ENCODE data around the gene COL6A1. TPM values are rescaled to one million over a fixed set of nuclear protein-coding genes. Genes with fewer than 3 reads are reported as not detected.

Gene COL6A1
- total RNA-seq, 1 donor from 2014 or later, result 0.20 TPM

DNA sequence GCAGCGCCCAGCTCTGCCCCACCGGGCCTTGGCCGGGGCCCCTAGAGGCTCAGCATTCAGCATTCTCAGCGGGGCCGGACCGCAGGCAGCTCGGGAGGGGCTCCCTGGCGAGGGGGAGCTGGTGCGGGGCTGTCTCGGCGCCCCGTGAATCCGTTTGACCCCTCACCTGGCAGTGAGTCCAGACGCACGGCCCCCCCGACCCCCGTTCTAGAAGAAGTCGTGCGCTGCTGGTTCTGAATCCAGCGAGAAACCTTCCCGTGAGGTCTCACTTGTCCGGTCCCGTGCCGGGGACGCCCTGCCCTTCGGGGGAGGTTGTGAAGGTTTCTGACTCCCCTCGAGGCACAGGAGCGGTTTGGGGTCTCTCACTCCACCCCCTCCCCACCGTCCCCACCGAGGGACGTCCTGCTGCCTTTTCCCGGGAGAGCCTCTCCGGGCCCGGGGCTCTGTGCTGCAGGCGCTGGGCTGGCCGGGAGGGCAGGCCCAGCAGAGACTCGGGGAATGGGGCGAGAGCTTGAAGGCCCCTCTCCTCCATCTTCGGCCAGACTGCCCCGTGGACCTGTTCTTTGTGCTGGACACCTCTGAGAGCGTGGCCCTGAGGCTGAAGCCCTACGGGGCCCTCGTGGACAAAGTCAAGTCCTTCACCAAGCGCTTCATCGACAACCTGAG, 655 bp downstream of the COL6A1 start:
- intact Hi-C loops (cut with micrococcal nuclease), result loop anchor here (5.0 kb wide), 1 partner anchor 340 kb away; the partner anchor contains the start of gene PCBP3

- intact Hi-C loops (cut with micrococcal nuclease), result loop anchor here (5.0 kb wide), 1 partner anchor 341 kb away; the partner anchor contains the start of gene PCBP3
Measured at GRCh38 chr21:45982758-45983648, 1.4 kb downstream of the COL6A1 start.

GRCh38 chr21:45983649-45983965, 2.0 kb downstream of the COL6A1 start:
- intact Hi-C loops (cut with micrococcal nuclease), result loop anchor here (5.0 kb wide), 1 partner anchor 341 kb away; the partner anchor contains the start of gene PCBP3

DNA sequence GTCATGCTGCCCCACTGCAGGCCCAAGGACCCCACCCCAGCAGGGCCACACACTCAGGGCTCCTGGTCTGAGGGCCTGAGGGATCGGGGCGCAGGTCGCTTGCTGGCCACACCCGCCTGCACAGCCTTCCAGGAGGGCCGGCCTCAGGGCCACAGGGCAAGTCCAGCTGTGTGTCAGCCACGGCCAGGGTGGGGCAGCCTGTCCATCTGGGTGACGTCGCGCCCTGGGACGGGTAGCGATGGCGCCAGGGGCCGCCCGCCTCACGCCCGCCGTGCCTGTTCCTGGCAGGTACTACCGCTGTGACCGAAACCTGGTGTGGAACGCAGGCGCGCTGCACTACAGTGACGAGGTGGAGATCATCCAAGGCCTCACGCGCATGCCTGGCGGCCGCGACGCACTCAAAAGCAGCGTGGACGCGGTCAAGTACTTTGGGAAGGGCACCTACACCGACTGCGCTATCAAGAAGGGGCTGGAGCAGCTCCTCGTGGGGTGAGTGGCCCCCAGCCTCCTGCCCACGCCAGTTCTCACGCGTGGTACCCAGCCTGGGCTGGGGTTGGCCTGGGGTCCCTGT, 2.5 kb downstream of the COL6A1 start:
- intact Hi-C loops (cut with micrococcal nuclease), result loop anchor here (5.0 kb wide), 1 partner anchor 342 kb away; the partner anchor contains the start of gene PCBP3

DNA sequence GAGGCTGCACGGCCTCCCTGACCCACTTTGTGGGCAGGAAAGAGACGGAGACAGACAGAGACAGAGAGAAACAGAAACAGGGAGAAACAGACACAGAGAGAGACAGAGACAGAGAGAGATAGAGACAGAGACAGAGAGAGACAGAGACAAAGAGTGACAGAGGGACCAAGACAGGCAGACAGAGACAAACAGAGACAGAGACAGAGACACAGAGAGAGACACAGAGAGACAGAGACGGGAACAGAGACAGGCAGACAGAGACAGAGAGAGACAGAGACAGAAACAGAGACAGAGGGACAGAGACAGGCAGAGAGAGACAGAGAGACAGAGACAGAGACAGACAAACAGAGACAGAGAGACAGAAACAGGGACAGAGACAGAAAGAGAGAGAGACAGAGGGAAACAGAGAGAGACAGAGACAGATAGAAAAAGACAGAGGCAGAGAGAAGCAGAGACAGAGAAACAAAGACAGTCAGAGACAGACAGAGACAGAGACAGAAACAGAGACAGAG, 3.1 kb downstream of the COL6A1 start:
- intact Hi-C loops (cut with micrococcal nuclease), result loop anchor here (5.0 kb wide), 1 partner anchor 342 kb away; the partner anchor contains the start of gene PCBP3

DNA sequence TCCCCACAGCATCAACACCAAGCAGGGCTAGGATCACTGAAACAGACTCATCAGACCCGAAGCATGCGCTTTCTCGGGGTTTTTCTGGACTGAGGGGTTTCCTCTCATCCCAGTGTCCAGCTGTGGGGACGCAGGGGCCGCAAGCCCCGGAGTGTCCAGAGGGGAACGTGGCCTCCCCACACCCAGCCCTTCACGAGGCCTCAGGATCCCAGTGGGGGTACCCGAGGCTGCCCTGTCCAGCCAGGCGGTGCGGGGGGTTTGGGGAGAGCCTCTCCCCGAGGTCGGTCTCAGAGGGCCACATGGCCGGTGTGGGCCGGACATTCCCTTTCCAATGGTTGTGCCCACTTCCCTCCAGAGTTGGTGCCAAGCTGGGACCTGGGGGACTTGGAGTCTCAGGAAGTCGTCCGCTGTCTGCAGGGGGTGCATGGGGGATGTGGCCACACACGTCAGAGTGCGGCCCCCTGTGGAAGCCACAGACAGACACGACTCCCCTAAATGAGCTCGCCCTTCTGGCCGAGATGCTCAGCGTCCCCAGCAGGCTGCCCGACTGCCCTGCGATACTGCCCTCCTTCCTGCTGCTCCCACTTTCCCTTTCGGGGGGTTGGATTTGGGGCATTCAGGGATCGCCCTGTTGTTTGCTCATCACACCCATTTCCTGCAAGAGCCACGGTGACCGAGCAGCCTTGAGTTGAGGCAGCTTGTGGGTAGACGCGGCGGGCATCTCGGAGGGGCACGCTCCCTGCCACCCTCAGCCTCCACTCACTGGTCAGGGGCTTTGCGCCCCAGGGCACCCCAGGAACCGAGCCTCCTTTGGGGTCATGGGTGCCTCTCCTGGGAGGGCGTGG, 4.1 kb downstream of the COL6A1 start:
- intact Hi-C loops (cut with micrococcal nuclease), result no loop called here

DNA sequence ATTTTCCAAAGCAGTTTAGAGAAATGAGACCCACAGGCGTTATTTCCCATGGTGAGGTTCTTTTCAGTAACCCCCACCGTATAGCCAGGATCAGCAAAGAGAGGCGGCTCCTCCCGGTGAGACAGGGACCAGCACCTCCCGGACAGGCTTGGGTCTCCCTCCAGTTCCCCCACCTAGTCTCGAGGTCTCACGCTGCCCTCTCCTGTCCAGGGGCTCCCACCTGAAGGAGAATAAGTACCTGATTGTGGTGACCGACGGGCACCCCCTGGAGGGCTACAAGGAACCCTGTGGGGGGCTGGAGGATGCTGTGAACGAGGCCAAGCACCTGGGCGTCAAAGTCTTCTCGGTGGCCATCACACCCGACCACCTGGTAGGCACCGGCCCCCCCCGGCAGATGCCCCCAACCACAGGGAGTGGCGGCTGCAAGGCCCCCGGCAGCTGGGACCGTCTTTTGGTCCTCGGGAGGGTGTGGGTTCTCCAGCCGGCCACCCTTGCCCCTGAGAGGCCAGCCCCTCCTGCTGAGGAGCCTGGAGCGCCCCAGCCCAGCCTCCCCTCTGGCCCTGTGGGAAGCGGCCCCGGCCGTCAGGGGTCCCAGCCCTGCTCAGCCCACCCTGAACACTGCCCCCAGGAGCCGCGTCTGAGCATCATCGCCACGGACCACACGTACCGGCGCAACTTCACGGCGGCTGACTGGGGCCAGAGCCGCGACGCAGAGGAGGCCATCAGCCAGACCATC, 4.9 kb downstream of the COL6A1 start:
- intact Hi-C loops (cut with micrococcal nuclease), result no loop called here

DNA sequence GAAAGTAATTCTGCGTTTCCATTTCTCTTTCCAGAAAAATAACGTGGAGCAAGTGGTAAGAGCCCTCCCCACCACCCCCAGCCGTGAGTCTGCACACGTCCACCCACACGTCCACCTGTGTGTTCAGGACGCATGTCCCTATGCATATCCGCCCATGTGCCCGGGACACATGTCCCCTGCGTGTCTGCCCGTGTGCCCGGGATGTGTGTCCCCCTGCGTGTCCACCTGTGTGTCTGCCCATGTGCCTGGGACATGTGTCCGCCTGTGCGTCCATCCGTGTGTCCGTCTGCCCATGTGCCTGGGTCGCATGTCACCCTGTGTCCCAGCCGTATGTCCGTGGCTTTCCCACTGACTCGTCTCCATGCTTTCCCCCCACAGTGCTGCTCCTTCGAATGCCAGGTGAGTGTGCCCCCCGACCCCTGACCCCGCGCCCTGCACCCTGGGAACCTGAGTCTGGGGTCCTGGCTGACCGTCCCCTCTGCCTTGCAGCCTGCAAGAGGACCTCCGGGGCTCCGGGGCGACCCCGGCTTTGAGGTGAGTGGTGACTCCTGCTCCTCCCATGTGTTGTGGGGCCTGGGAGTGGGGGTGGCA, 5.6 kb downstream of the COL6A1 start:
- intact Hi-C loops (cut with micrococcal nuclease), result no loop called here

- intact Hi-C loops (cut with micrococcal nuclease), result no loop called here
Measured at GRCh38 chr21:45988366-45989347, 7.1 kb downstream of the COL6A1 start.

DNA sequence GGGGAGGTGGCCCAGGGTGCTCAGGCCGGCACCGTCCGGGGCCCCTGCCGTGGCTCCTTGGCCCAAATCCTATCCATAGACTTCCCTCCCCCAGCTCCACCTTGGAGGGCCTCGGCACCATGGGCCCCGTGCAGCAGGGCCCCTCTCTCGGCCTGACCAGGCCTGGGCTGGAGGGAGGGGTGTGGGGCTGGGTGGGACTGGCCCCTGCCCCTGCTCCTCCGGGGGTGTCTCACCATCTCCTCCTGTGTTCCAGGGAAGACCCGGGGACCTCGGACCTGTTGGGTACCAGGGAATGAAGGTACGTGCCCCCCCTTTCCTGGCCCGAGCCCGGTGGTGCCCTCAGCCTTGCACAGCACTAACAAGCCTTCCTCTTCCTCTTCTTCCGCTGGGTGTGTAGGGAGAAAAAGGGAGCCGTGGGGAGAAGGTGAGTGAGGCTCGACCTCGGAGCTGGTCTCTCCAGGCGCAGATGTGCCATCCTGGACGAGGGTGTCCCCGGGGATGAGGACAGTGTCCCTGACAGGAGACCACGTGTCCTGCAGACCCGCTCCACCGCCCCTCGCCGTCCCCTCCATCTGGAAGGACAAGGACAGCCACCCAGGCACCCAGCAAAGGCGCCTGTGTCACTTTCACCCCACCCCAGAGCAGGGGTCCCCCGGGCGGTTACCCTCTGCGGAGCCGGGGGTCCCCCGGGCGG, 7.9 kb downstream of the COL6A1 start:
- intact Hi-C loops (cut with micrococcal nuclease), result no loop called here

DNA sequence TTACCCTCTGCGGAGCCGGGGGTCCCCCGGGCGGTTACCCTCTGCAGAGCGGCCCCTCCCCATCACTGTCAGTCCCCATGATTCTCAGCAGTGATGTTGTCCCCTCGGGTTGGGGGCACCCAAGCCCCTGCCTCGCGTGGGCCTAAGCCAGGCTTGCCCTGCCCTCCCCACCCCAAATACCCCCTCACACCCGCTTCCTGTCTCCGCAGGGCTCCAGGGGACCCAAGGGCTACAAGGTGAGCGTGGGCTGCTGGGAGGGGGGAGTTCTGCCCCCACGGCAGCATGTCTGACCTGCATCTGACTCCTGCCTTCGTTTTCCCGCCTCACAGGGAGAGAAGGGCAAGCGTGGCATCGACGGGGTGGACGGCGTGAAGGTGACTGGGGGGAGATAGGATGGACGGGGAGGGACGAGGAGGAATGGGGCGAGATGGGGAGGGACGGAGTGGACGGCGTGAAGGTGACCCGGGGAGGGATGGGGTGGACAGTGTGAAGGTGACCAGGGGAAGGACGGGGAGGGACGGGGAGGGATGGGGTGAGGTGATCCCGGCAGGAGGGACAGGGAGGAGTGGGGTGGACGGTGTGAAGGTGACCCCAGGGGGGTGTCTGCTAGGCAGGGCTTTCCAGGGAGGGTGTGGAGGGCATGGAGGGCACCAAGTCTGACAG, 8.6 kb downstream of the COL6A1 start:
- intact Hi-C loops (cut with micrococcal nuclease), result no loop called here

GRCh38 chr21:45990741-45991605, 9.4 kb downstream of the COL6A1 start:
- intact Hi-C loops (cut with micrococcal nuclease), result no loop called here

- intact Hi-C loops (cut with micrococcal nuclease), result no loop called here
Measured at GRCh38 chr21:45991606-45992300, 10.2 kb downstream of the COL6A1 start.

GRCh38 chr21:45992301-45993209, 11.0 kb downstream of the COL6A1 start:
- intact Hi-C loops (cut with micrococcal nuclease), result no loop called here
